Urothelium cell line (cell line): Measurements from ENCODE around the gene CRABP2.

ENCODE experiments used
- DNase-seq: peaks from one replicate; pipeline ENCODE4 v3.0.0; 2011; ENCODE audit warnings: low spot score, mixed read lengths
- FAIRE-seq: peaks from 2 replicates; lab custom pipeline; 2011; peaks lifted over from hg19 to GRCh38; lab: Jason Lieb, UNC

Gene CRABP2

GRCh38 chr1:156711011-156711817, 5.8 kb upstream of the CRABP2 start:
- FAIRE-seq, result no peak
- no peak for DNase-seq

- DNase-seq (peak; percentile 63), FAIRE-seq (no peak)
Observed at GRCh38 chr1:156709757-156710489, 4.5 kb upstream of the CRABP2 start.

- DNase-seq (no peak), FAIRE-seq (no peak)
Observed at GRCh38 chr1:156709031-156709430, 3.6 kb upstream of the CRABP2 start.

GRCh38 chr1:156708218-156708661, 2.9 kb upstream of the CRABP2 start:
- FAIRE-seq, result no peak

GRCh38 chr1:156707417-156708217, 2.2 kb upstream of the CRABP2 start:
- DNase-seq (no peak), FAIRE-seq (peak; percentile 48)

More at GRCh38 chr1:156708218-156708661, 2.9 kb upstream of the CRABP2 start:
- no peak for DNase-seq

- no peak for DNase-seq
- no peak for FAIRE-seq
Observed at GRCh38 chr1:156706657-156707416, 1.5 kb upstream of the CRABP2 start.

- no peak for FAIRE-seq
- DNase-seq, result peak; percentile 64
Observed at GRCh38 chr1:156705918-156706656, 704 bp upstream of the CRABP2 start.

GRCh38 chr1:156704930-156705320, 458 bp downstream of the CRABP2 start:
- peak; percentile 85 for DNase-seq
- FAIRE-seq, result no peak

GRCh38 chr1:156704166-156704711, 1.1 kb downstream of the CRABP2 start:
- no peak for DNase-seq
- FAIRE-seq, result peak; percentile 13

- FAIRE-seq, result no peak
- DNase-seq, result no peak
Observed at GRCh38 chr1:156703741-156704140, 1.6 kb downstream of the CRABP2 start.

GRCh38 chr1:156703336-156703735, 2.0 kb downstream of the CRABP2 start:
- FAIRE-seq (no peak), DNase-seq (no peak)

- DNase-seq (no peak), FAIRE-seq (no peak)
Observed at GRCh38 chr1:156700736-156701531, 4.4 kb downstream of the CRABP2 start.

GRCh38 chr1:156698995-156699394, 6.4 kb downstream of the CRABP2 start:
- DNase-seq (no peak), FAIRE-seq (no peak)

GRCh38 chr1:156697481-156697880, 7.9 kb downstream of the CRABP2 start:
- no peak for FAIRE-seq
- DNase-seq, result no peak

GRCh38 chr1:156696755-156697154, 8.6 kb downstream of the CRABP2 start:
- FAIRE-seq (no peak), DNase-seq (no peak)

- FAIRE-seq (no peak), DNase-seq (no peak)
Observed at GRCh38 chr1:156694690-156694962, 10.8 kb downstream of the CRABP2 start.

- no peak for FAIRE-seq
- no peak for DNase-seq
Observed at GRCh38 chr1:156693848-156694689, 11.3 kb downstream of the CRABP2 start.
